Measurements from ENCODE around the gene FUT6.

The FUT6 gene

DNA sequence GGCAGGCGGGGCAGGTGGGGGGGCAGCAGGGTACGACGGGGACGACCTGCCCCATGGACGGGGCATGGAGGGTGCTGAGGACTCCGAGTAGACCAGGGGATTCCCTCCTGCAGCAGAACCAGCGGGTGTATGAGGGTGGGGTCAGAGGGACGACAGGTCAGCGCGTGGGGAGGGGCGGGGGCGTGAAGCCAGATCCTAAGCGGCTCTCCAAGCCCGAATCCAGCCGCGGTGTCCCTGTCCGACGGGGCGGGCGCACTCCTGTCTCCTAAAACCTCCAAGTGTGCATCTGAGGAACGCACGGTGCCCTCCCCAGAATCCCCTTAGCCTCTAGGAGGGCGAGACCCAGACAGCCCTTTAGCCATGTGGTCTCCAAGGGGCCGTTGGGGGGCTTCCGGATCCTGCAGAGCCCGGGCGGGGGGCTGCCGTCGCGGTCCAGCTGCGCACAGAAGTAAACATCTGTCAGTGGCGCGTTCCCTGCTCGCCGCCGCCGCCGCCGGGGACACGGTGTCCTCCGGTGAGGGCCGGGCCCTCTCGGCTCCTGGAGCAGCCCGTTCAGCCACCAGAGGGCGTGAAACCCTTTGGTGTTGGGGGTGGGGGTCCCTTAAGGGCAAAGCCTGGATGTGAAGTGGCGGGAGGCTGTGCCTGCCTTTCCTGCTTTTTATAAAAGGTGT lies 33.9 kb downstream of the FUT6 start:
- peak in 1 of 2 donors; percentile 35 for DNase-seq (ENCODE audit: low read depth in 2 of 2)

DNA sequence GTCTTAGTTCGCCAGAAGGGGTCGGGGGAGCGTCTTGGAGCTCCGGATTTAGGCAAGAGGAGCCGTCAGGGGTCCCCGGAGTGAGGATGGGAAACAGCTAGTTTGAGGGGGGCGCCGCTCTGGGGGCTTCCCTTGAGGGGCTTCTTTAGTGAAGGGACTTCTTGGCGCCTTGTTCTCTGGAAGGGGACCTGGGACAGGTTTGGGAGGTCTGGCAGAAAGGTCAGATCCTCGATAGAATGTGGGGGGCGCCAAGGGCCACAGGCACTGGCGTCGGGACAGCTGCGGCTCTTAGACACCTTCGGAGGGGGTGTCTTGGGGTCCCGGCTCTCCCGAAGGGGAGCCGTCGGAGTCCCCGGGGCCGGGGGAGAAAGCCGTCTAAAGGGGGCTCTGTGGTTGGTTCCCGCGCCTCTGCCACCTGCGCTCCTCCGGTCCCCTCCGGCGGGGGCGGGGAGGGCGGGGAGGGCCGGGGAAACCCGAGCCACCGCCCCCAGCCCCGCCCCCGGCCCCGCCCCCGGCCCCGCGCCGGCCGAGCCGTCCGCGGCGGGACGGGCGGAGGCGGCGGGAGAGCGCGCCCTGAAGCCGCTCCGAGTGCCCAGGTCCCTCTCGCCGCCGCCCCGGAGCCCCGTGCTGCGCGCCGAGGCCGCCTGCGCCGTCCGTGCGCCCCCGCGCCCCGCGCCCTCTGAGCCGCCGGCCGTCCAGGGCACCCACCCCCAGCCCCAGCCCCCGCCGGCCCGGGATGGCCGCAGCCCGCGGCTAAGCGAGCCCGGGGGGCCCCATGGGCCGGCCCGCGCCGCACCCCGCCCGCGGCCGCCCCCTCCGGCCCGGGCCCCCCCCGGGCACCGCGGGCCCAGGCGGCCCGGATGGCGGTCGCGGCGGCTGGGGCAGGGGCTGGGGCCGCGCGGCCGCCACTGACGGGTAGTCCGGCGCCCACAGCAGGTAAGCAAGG lies 34.7 kb downstream of the FUT6 start, which contains the start of gene NRTN:
NRTN (plus strand) TSS at position 552 of the 946 bp plus-strand sequence. CDS start 19,099 bp downstream, outside the sequence.
- peak; percentile 17 to 55 for DNase-seq (ENCODE audit: low read depth in 2 of 2)

DNA sequence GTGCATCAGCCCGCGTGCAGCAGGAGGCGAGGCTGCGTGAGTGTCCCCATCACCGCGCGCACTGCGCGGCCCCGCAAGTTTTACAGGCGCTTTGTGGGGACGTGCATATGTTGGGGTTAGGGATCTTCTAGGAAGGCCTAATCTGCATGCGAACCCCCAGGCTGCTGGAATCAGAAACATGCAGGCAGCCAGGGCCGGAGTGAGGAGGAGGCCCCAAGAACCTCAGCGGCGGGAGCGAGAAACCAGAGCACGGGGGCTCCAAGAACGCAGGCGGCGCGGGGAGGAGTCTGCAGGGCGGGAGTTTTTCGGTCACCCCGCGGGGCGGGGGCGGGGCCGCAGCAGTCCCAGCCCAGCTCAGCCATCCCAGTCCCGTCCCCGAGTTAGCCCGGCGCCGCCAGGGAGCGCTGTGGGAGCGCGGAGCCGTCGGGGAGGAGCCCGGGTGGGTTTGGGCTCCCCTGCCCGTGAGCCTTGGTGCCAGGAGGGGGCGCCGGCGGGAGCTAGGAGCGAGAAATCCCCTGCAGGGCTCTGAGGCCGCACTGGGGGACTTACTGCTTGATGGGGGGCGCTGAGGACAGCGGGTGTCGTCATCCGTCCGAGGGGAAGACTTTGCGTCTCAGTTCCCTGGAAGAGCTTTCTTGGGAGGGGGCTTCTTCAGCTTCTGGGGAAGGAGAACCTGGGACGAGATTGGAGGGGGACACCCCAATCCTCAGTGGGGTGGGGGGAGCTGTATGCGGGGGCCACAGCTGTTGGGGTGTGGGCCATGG lies 35.6 kb downstream of the FUT6 start:
- DNase-seq (ENCODE audit: low read depth in 2 of 2): peak; percentile 77 to 82

DNA sequence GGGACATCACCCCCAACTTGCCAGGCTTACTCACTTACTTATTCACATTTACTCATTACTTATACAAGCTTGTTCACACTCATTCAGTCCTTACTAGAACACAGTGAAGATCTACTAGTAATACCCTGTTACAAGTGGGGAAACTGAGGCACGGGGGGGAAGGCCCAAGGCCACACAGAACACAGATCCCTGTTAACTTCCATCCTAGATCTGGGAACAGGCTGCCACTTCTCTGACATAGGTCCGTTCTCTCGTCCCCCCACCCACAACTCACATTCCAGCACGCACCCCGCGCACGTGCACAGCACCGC lies 36.1 kb downstream of the FUT6 start:
- no peak for DNase-seq (ENCODE audit: low read depth in 2 of 2)

DNA sequence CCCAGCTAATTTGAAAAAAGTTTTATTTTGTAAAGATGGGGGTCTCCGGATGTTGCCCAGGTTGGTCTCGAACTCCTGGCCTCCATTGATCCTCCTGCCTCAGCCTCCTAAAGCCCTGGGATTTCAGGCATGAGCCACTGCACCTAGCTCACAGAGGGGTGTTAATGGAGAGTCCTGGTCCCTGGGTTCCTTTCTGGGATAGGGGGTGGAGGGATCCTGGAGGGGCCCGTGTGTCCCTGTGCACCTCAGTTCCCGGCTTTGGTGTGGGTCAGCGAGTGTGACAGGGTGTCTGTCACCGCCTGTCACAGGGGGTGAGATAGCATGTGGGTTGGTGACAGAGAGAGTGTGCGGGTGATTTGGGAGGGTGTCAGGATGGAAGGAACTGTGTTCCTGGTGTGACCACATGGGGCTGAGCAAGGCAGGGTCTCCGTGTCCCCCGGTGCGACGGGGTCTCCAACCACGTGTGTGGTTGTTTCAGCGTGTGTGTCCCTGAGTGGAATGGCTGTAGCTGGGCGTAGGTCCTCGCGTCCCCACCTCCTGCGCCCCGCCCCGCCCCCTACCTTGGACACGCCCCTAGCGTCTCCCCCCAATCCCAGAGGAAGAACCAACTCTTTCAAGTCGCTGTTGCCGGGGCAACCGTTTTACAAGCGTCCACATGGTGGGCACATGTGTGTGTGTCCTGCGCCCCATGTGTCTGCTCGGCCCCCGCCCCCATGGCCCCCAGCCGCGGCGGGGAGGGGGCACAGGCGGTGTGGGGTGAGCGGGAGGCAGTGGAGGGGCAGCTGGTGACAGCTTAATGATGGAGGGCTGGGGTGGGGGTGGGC lies 37.5 kb downstream of the FUT6 start:
- no peak for DNase-seq (ENCODE audit: low read depth in 2 of 2)

DNA sequence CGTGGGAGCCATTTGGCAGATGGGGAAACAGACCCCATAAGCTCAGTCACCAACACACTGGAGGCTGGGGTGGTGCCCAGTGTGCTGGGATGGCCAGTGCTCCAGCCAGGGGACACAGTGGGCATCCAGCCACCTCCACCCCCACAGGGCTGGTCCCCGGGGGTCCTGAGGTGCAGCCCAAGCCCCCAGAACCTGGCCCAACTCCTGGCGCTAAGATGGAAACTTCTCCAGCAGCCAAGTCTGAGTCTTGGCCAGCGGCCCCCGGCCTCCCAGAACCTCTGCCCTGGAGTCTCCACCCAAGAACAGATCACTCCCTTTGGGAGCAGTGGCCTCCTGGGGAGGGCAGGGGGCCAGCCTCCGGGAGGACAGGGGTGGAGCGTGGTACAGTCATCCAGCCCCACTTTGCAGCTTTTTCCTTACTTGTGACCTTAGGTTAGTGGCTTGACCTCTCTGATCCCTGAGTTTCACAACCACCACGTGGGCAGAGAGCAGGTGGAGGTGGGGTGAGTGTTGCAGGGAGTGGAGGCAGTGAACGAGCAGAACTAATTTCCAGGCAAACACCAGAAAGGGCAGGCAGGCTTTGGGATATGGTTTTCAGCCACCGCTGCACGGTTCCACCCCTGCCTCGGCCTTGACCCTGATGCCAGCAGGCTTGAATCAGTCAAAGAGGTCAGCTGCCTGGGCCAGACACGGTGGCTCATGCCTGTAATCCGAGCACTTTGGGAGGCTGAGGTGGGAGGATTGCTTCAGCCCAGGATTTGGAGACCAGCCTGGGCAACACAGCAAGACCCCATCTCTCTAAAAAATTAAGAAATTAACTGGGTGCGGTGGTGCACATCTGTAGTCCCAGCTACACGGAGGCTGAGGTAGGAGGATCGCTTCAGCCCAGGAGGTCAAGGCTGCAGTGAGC lies 38.9 kb downstream of the FUT6 start:
- no peak for DNase-seq (ENCODE audit: low read depth in 2 of 2)

DNA sequence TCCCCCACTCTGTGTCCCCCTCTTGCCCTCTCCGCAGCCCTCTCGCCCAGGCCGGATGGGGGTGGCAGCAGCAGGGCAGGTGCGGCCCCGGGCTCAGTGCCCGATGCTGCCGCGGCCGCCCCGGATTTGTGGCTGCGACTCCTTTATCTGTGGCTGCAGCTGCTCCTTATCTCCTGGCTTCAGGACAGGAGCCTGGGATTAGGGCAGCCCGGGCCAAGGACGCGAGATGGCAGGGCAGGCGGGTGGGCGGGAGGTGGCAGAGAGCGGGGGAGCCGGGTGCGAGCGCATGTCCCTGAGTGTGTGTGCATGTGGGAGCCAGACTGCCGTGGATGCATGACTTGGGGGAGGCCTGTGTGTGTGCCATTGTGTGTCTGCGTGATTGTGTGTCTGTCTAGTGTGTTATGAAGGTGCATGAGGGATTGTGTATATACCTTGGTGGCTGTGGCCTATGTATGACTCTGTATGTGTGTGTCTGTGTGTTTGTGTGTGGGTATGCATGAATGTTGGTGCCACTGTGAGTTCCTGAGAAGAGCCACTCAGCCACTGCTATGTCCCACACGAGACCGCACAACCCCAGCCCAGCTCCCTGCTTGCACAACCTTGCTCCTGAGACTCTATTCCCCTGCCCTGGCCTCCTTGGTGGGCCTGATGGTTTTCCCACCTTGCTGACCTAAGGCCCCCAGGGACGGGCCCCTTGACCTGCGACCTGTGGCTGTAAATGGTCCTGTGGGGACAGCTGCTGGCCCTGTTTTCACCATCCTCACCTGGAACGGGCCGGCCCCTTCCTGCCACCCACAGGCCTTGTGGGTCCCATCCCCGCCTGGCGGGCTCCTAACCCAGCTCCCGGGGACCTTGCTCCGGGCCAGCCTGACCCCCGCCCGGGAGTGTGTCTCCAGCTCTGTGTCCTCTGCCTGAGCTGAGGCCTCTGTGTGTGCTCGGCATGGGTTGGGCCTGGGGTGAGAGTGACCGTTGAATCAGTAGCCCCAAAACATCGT lies 40.0 kb downstream of the FUT6 start:
- DNase-seq (ENCODE audit: low read depth in 2 of 2): no peak

DNA sequence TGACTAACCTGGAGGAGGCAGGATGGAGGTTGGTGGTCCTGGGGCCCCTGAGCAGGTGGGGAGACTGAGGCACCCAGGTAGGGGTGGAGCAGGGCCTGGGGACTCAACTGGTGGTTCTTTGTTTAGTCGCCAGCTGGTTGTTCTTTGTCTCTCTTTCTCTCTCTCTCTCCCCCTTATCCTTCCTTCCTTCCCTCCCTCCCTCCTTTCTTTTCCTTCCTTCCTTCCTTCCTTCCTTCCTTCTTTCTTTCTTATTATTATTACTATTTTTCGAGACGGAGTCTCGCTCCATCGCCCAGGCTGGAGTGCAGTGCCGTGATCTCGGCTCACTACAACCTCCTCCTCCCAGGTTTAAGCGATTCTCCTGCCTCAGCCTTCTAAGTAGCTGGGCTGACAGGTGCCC lies 41.3 kb downstream of the FUT6 start:
- DNase-seq (ENCODE audit: low read depth in 2 of 2): no peak

DNA sequence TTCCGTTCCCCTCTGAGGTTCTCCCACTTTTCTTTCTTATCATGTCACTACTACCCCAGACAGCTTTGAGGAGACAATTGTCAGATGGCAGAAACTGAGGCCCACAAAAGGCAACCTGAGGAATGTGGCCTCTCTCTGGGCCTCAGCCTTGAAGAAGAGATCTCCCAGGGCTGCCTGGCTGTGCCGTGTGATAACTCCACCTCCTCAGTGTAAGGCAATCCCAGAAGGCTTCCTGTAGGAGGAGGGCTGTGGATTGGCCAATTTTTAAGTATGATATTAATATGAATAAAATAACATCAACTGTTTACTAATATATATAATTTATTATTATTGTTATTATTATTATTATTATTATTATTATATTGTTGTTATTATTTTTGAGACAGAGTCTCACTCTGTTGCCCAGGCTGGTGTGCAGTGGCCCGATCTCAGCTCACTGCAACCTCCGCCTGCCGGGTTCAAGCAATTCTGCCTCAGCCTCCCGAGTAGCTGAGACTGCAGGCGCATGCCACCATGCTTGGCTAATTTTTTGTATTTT lies 44.1 kb downstream of the FUT6 start:
- DNase-seq (ENCODE audit: low read depth in 2 of 2): no peak

DNA sequence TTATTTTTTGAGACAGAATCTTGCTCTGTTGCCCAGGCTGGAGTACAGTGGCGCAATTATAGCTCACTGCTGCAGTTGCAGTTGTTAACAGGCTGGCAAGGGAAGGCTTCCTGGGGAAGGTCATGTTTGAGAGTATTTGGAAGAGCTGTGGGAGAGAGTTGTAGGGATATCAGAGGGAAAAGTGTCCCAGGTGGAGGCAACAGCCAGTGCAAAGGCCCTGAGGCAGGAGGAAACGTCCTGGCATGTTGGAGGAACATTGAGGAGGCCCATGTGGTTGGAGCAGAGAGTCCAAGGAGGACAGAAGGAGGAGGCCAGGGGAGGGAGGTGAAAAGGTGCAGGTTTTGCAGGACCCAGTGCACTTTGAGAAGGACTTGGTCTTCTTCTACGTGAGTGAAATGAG lies 46.3 kb downstream of the FUT6 start:
- no peak for DNase-seq (ENCODE audit: low read depth in 2 of 2)

DNA sequence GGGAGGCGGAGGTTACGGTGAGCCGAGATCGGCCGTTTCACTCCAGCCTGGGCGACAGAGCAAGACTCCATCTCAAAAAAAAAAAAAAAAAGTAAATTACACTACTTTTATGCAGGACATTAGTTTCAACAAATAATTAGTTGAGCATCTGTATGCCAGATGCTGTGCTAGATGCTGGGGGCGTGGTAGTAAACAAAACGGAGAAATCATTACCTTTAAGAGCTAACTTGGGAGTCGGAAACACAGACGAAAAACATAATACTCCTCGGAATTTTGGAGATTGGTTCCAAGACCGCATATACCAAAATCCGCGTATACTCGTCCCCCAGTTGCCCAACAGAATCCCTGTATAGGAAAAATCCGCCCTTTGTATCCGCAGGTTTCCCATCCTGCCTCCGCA lies 47.3 kb downstream of the FUT6 start:
- DNase-seq (ENCODE audit: low read depth in 2 of 2): no peak

DNA sequence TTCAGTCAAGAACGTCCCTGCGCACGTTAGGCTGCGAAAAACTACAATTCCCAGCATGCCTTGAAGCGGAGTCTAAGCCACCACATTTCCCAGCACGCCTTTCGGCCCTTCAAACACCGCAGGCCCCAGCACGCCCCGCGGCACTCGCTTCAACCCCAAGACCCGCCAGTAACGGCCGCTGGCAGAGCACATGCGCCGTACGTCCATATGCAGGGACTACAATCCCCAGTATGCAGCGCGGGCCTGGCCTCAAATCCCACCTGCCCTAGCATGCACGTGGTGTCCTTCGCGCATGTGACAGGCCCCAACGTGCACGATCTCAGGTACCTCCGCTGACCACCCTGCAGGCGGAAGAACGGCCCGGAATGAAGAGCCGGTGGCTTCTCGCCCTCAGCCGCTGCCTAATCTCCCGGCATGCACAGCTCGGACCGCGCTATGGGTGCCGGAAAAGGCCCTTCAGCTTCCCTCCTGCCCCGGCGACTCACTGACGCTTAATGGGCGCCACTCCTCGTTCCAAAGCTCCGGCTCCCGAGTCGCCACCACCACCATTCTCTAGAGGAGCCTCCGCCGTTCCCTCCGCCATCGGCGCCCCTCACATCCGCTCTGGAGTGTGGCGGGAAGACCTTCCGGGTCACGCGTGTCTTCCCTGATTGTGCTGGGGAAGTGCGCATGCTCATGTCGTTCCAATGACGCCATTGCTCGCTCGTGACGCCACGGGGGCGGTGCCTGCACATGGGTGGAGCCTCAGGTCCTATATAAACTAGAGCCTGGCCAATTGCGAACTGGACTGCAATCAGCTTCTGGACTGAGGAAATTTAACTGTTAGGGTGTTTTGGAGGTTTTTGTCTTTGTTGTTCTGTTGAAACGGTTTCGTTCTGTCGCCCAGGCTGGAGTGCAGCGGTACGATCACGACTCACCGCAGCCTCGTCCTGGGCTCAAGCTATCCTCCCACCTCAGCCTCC lies 48.7 kb downstream of the FUT6 start, which contains the start of gene DUS3L:
DUS3L (minus strand) TSS at position 605 of the 962 bp plus-strand sequence; CDS start at position 583, 22 bp downstream.
- DNase-seq (ENCODE audit: low read depth in 2 of 2): peak; percentile 92 to 94

DNA sequence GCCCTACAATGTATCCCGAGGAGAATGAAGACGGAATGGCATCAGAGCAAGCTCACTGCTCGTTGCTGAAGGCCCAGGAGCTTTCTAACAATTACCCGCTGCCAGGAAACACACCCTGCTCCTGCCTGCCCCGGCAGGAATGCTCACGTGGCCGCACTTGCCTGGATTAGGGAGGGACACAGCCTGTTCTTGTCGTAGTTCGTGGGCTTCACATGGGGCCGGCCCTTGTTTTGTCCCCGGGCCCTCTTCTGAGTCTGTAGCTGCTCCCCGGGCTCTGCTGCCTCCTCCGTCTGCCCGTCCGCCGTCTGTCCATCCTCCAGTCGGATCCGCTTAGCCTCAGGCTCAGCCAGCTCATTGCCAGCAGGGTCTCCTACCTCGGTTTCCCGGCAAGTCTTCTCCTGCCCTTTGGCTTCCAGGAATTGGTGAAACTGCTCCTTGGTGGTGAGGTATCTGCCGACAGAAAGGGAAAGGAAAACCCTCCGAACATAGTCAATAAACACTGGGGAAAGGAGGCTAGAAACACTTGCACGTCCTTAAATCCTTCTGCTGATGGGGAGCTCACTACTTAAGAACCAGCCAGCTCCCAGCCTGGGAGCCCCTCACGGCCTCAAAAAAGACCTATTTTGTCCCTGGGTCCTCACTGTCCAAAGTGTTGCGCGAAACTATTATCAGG lies 49.5 kb downstream of the FUT6 start:
- DNase-seq (ENCODE audit: low read depth in 2 of 2): no peak

DNA sequence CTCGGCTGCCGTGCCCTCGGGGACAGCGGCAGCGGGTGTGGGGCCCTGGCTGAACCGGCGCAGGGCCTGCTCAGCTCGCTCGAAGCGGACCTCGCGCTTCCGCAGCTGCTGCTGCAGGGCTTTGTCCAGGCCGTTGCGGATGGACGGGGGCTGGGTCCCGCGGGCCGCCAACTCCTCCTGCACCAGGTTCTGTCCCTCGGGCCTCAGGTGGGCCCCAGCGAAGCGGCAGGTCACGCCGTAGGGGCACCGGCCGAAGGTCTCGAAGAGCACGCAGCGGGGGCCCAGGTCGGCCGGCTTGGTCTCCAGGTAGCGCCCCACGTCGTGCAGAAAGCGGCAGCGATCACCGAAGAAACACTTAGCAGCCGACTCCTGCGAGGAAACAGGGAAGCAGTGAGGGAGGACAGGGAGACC lies 50.1 kb downstream of the FUT6 start:
- no peak for DNase-seq (ENCODE audit: low read depth in 2 of 2)

DNA sequence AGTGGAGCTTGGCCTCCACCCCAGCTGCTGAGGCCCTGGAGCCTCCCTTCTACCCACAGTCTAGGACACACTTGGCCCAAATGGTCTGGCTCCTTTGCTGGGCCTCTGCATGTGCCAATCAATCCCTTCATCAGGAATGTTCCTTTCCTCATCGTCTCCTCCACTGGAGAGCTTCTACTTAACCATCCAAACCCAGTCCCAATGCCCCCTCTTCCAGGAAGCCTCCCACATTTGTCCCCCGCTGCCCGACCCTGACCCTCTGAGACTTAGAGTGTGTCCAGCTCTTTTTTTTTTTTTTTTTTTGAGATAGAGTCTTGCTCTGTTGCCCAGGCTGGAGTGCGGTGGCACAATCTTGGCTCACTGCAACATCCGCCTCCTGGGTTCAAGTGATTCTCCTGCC lies 51.1 kb downstream of the FUT6 start:
- DNase-seq (ENCODE audit: low read depth in 2 of 2): no peak

DNA sequence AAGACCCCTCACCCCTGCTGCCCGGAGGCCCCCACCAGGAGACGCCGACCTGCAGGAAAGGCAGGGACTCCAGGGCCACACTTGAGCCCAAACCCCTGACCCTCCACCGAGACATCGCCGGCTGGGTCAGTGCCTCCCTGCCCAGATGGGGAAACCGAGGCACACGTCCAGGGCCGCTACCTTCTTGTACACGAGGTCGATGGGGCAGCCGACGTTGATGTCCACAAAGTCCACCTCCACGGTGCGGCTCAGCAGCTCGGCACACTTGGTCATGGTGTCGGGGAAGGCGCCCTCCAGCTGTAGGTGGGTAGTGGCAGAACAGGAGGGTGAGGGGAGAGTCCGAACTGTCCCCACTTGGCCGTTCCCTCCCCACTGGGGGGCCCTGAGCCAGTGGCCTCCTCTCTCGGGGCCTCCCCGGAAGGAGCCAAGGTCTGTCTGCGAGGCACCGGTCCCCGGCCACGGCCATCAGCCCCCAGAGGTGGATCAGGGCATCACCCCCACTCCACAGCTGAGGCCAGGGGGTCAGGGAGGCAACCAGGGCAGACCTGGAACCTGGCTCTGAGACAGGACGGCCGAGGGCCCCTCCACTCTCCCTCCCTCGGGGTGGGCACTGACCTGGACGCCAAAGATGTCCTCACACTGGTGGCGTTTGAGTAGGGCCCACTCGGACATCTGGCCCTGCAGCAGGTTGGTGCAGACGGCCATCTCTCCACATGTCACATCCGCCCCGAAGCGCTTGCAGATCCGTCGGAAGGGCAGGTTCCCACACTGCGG lies 51.9 kb downstream of the FUT6 start:
- DNase-seq (ENCODE audit: low read depth in 2 of 2): no peak

Data from stimulated activated CD8-positive, alpha-beta memory T cell treated with anti-CD3 and anti-CD28 coated beads, Interleukin-7, amount 100 ng/mL, for 4 hours (primary cell).